Colonic mucosa (tissue), 4 donors: ENCODE measurements around the gene ADAM10. TPM values are rescaled to one million over a fixed set of nuclear protein-coding genes. Genes with fewer than 3 reads are reported as not detected.

Experiments used
- DNase-seq: peaks from one replicate; pipeline ENCODE4 v3.0.0-alpha.2; 2020
- H3K27ac ChIP-seq: fragments of 200-600 bp; one replicate; pipeline ENCODE4 v1.8.0; 2021
- H3K27me3 ChIP-seq: fragments of 200-600 bp; one replicate; pipeline ENCODE4 v1.8.0; 2021
- H3K36me3 ChIP-seq: fragments of 200-600 bp; one replicate; pipeline ENCODE4 v1.8.0; 2021
- H3K4me1 ChIP-seq: fragments of 200-600 bp; one replicate; pipeline ENCODE4 v1.8.0; 2021; ENCODE audit warnings: mild to moderate bottlenecking
- H3K4me3 ChIP-seq: fragments of 200-600 bp; one replicate; pipeline ENCODE4 v1.8.0; 2021
- H3K9ac ChIP-seq, 2 donors: one replicate each; pipeline ENCODE4 v1.7.0; 2013; ENCODE audit warnings: control low read depth in 2 of 2, low read depth in 2 of 2, low read length in 2 of 2
- H3K9me3 ChIP-seq: fragments of 200-600 bp; one replicate; pipeline ENCODE4 v1.8.0; 2021
- intact Hi-C: fragments of 100-400 bp; cut with DNase I; formaldehyde crosslinking; loops from one replicate; pipeline ENCODE4 v1.14.1; 2022
- total RNA-seq, 2 donors: library from RNA; stranded (reverse); fragmentation: NEBNext Ultra II Directional in 1 of 2; extraction: Animal tissue kit (Norgen Biotek cat#: 25700) in 1 of 2; gene quantifications; one replicate each; pipeline ENCODE4 v1.2.1, GENCODE V29; 2021
- TF ChIP-seq, protein P1 (sequence below): fragments of 200-600 bp; IDR thresholded peaks from one replicate; pipeline ENCODE4 v1.8.0; 2022; ENCODE audit warnings: antibody characterized with exemption, mild to moderate bottlenecking
- donor health status: healthy.
- donor health status: DM: no; HTN: no; CAD: no.
- donor health status: DM: no; HTN: no; CAD: no.

Gene ADAM10
- total RNA-seq, 2 donors from 2014 or later, result 115 to 176 TPM

DNA sequence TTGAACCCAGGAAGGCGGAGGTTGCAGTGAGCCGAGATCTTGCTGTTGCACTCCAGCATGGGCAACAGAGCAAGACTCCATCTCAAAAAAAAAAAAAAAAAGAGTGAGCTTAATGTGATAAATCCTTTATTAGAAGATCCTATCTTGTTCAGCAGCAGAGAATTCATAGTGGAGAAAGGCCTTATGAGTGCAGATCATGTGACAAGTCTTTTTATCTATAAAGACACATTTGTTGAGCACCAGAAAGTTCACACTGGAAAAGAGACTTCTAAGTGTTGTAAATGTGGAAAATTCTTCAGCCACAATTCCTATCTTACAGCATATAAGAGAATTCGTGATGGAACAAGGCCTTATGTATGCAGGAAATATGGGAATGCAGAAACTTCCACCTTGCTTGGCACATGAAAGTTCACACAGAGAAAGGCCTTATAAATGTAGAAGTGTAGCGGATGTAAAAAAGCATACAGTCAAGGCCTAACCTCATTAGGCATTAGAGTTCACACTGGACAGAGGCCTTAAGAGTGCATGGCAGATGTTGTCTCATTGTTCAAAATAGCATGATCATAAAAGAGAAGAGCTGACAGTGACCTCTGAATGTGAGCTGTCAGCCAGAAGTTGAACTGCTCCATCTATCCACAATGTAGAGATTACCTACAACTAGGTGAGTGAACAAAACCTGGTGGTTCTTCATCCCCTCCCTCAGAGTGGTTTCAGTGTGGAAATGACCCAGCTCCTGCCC, 16.7 kb downstream of the ADAM10 start:
- H3K4me1 ChIP-seq, result no peaks in the 10 kb centered on the region
- H3K27me3 ChIP-seq, result no peaks in the 10 kb centered on the region
- no peaks in the 10 kb centered on the region for H3K36me3 ChIP-seq
- intact Hi-C loops, result no loop called here
- no peak overlapping the region for H3K27ac ChIP-seq
- H3K9me3 ChIP-seq, result no peaks in the 10 kb centered on the region
- DNase-seq, result no peak
- TF ChIP-seq, protein P1, sequence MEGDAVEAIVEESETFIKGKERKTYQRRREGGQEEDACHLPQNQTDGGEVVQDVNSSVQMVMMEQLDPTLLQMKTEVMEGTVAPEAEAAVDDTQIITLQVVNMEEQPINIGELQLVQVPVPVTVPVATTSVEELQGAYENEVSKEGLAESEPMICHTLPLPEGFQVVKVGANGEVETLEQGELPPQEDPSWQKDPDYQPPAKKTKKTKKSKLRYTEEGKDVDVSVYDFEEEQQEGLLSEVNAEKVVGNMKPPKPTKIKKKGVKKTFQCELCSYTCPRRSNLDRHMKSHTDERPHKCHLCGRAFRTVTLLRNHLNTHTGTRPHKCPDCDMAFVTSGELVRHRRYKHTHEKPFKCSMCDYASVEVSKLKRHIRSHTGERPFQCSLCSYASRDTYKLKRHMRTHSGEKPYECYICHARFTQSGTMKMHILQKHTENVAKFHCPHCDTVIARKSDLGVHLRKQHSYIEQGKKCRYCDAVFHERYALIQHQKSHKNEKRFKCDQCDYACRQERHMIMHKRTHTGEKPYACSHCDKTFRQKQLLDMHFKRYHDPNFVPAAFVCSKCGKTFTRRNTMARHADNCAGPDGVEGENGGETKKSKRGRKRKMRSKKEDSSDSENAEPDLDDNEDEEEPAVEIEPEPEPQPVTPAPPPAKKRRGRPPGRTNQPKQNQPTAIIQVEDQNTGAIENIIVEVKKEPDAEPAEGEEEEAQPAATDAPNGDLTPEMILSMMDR, result no peak
- H3K4me3 ChIP-seq, result no peak overlapping the region
- no peak overlapping the region for H3K9ac ChIP-seq

DNA sequence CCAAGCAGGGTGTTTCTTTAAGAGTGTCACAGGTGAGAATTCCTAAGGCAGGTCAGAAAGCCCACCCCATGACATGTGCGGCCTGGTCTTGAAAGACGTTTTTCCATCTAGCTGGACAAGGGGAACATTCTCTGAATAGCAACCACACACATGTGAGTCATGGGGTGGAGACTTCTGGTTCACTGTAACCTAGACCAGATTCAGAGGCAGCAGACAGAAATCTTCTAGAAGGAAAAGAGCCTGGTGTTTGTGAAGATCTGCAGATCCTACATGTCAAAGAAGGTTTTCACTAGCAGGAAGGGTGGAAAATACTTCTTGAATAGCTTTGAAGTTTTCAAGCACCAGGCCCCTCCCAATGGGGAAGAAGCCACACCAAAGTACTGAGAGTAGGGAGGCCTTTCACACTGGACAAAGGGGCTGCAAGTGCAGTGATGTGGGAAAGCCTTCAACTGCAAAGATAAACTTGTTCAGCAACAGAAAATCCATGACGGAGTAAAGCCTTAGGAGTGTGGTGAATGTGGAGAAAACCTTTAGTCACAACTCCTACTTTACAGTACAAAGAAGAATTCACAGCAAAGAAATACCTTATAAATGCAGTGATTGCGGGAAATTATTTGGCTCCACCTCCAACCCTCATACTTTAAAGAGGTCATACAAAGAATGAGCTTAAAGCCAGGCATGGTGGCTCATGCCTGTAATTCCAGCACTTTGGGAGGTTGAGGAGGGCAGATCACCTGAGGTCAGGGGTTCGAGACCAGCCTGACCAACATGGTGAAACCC, 17.6 kb downstream of the ADAM10 start:
- Histone ChIP-seq H3K27me3 (no peaks in the 10 kb centered on the region), H3K27ac (no peak overlapping the region), H3K9ac (no peak overlapping the region), H3K36me3 (no peaks in the 10 kb centered on the region), H3K9me3 (no peaks in the 10 kb centered on the region), H3K4me3 (no peak overlapping the region), H3K4me1 (no peaks in the 10 kb centered on the region)
- TF ChIP-seq, protein P1, result no peak
- intact Hi-C loops, result no loop called here
- no peak for DNase-seq

DNA sequence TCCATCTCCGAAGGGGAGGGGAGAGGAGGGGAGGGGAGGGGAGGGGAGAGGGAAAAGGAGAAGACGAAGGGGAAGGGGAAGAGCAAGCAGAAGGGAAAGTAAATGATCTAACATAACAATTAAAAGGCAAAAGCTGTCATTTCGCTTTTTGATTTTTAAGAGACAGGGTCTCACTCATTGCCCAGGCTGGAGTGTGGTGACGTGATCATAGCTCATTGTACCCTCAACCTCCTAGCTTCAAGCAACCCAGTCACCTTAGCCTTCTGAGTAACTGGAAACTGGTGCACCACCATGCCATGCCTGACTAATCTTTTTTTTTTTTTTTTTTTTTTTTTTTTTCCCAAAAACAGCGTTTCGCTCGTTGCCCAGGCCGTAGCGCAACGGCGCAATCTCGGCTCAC, 22.6 kb downstream of the ADAM10 start:
- Histone ChIP-seq H3K27me3 (no peaks in the 10 kb centered on the region), H3K27ac (no peak overlapping the region), H3K9ac (no peak overlapping the region), H3K9me3 (no peaks in the 10 kb centered on the region), H3K4me3 (no peak overlapping the region), H3K36me3 (no peaks in the 10 kb centered on the region), H3K4me1 (no peaks in the 10 kb centered on the region)
- intact Hi-C loops, result no loop called here
- no peak for DNase-seq
- TF ChIP-seq, protein P1, result no peak

DNA sequence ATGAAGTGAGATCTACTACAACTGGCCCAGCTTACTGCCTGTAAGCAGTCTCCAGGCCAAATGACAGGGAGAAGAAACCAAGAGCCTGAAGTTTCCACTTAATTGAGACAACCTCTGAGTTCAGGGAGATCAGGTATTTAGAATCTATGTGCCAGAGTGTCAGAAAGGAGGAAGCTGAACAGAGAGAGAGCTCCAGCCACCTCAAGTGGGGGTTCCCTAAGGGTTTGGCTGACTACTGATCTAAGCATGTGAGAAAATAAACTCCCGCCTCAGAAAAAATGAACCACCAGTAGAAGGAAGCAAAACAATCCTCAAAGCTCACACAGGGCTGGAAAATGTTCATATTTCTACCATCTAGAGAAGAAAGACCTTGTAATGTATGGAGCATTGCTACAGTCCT, 25.0 kb downstream of the ADAM10 start:
- no peaks in the 10 kb centered on the region for H3K36me3 ChIP-seq
- no peaks in the 10 kb centered on the region for H3K4me1 ChIP-seq
- no peak overlapping the region for H3K4me3 ChIP-seq
- TF ChIP-seq, protein P1, result no peak
- H3K27ac ChIP-seq, result no peak overlapping the region
- H3K9me3 ChIP-seq, result no peaks in the 10 kb centered on the region
- no peak for DNase-seq
- intact Hi-C loops, result no loop called here
- no peak overlapping the region for H3K9ac ChIP-seq
- no peaks in the 10 kb centered on the region for H3K27me3 ChIP-seq

DNA sequence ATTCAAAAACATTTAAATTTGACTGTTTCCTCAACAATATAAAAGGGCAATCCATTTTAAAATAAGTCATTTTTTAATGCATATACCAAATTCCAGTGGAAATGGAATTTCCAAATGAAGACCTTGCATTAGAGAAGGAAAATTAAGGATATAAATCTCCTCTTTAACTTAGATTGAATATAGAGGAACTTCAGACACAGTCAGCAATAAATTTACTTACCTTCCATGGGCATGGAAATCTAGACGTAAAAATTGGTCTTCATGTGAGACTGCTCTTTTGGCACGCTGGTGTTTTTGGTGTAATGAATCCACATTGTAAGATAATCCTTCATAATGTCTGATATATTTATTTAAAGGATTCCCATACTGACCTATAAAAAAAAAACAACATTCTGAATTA, 32.1 kb downstream of the ADAM10 start:
- Histone ChIP-seq H3K4me3 (no peak overlapping the region), H3K27me3 (no peaks in the 10 kb centered on the region), H3K27ac (no peak overlapping the region), H3K9me3 (no peaks in the 10 kb centered on the region), H3K4me1 (no peaks in the 10 kb centered on the region), H3K36me3 (no peaks in the 10 kb centered on the region), H3K9ac (no peak overlapping the region)
- no peak for DNase-seq
- TF ChIP-seq, protein P1, result no peak
- intact Hi-C loops, result no loop called here
